ENCODE measurements around the gene PTPRN2. TPM values are rescaled to one million over a fixed set of nuclear protein-coding genes. Genes with fewer than 3 reads are reported as not detected.

PTPRN2 gene
- total RNA-seq, 1 experiment from 2014 or later, result 1.2 TPM

DNA sequence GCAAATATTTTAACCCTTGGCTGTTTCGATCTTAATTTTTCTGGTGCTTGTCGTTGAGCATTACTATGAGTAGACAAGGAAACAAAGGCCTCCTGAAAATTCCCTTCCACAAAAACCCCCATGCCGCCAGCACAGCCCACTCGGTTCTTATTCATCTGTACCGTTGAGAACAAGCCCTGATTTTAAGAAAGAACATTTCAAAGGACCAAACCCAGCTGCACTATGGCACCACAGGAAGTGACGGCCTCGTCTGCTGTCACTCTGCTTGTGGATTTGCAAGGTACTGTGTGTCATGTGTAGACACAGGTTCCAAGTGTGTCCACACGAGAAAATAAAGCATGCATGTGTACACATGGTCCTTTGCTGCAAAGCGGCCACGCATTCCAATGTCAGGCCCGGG is 965.6 kb downstream of the PTPRN2 start:
- no peak overlapping the region for H3K4me3 ChIP-seq
- H3K27me3 ChIP-seq (replicated peaks), result no peaks in the 10 kb centered on the region
- no peak for DNase-seq (ENCODE audit: low read depth in 1 of 2, low spot score in 2 of 2)
- 0 out of 2 replicates have a peak, but pooled peaks cover 2% of the 10 kb centered on the region for H3K9me3 ChIP-seq (replicated peaks)
- H3K4me1 ChIP-seq (replicated peaks), result no peaks in the 10 kb centered on the region
- no peak overlapping the region for H3K27ac ChIP-seq
- no peaks in the 10 kb centered on the region for H3K36me3 ChIP-seq

DNA sequence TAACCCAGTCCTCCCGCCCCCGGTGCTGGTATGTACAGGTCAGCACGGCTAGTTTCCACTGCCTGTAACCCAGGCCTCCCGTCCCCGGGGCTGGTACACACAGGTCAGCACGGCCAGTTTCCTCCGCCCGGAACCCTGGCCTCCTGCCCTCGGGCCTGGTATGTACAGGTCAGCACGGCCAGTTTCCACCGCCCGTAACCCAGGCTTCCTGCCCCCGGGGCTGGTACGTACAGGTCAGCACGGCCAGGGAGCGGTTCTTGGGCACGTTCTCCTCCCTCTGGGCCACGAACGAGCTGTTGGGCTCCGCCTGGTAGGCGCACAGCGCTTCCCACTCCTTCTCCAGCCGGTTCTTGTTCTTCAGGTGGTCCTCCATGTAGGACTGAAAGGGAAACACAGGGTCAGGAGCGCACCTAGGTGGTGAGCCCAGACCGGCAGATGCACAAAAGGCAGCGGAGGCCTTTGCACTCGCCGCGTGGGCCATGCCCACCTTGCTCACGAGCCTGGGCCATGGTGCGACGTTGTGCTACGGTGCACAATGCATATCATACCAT is 966.4 kb downstream of the PTPRN2 start:
- Histone ChIP-seq H3K27ac (no peak overlapping the region), H3K4me1 (replicated peaks) (no peaks in the 10 kb centered on the region), H3K4me3 (no peak overlapping the region), H3K27me3 (replicated peaks) (no peaks in the 10 kb centered on the region), H3K36me3 (no peaks in the 10 kb centered on the region), H3K9me3 (replicated peaks) (0 out of 2 replicates have a peak, but pooled peaks cover 2% of the 10 kb centered on the region)
- no peak for DNase-seq (ENCODE audit: low read depth in 1 of 2, low spot score in 2 of 2)

DNA sequence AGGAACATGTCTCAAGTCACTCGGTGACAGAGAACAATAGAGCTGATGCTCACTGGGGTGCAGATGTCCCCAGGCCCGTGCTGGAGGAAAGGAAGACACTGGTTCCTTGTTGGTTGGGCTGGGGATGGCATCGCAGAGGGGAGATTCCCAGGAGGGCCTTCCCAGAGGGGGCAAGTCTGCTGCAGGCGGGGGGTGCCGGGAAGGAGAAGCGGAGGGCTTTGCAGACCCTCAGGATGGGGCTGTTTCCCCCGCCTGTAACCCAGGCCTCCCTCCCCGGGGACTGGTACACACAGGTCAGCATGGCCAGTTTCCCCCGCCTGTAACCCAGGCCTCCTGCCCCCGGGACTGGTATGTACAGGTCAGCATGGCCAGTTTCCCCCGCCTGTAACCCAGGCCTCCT is 967.0 kb downstream of the PTPRN2 start:
- H3K9me3 ChIP-seq (replicated peaks), result 0 out of 2 replicates have a peak, but pooled peaks cover 2% of the 10 kb centered on the region
- H3K27me3 ChIP-seq (replicated peaks), result no peaks in the 10 kb centered on the region
- no peak overlapping the region for H3K27ac ChIP-seq
- no peaks in the 10 kb centered on the region for H3K4me1 ChIP-seq (replicated peaks)
- H3K4me3 ChIP-seq, result no peak overlapping the region
- no peak for DNase-seq (ENCODE audit: low read depth in 1 of 2, low spot score in 2 of 2)
- no peaks in the 10 kb centered on the region for H3K36me3 ChIP-seq

DNA sequence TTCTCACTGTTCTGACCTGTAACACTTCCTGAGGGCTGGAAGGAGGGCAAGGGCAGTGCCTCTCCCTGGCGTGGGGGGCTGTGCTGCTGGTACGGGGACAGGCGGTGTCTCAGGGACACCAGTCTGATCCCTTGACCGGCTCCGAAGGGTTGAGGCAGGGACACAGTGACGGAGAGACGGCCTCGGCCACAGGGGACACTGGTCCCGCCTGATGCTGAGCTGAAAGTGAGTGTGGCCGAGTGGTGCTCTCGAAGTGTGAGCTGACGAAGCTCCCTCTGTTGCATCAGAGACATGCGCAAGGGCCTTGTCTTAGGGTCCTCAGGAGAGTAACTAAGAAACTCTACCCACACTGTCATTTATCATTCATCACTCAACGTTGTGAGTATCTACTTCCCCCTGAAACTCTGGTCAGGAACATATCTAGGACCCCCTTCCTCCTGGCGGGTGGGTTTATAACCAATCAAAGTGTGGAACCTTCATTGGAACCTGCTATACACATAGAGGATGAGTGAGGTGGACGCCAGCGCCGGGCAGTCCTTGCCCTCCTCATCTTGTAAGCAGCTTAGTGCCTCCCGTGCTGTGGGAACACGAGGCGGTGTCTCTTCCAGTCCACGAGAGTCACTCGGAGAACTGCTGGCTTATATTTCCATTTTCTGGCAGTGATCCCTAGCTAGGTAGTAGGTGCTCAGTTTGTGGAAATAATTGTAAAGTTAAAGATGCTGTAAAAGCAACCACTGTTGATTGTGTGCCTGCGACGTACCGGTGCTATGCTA is 967.7 kb downstream of the PTPRN2 start:
- Histone ChIP-seq H3K4me1 (replicated peaks) (no peaks in the 10 kb centered on the region), H3K4me3 (no peak overlapping the region), H3K27me3 (replicated peaks) (no peaks in the 10 kb centered on the region), H3K36me3 (no peaks in the 10 kb centered on the region), H3K9me3 (replicated peaks) (0 out of 2 replicates have a peak, but pooled peaks cover 2% of the 10 kb centered on the region), H3K27ac (no peak overlapping the region)
- DNase-seq (ENCODE audit: low read depth in 1 of 2, low spot score in 2 of 2), result no peak

DNA sequence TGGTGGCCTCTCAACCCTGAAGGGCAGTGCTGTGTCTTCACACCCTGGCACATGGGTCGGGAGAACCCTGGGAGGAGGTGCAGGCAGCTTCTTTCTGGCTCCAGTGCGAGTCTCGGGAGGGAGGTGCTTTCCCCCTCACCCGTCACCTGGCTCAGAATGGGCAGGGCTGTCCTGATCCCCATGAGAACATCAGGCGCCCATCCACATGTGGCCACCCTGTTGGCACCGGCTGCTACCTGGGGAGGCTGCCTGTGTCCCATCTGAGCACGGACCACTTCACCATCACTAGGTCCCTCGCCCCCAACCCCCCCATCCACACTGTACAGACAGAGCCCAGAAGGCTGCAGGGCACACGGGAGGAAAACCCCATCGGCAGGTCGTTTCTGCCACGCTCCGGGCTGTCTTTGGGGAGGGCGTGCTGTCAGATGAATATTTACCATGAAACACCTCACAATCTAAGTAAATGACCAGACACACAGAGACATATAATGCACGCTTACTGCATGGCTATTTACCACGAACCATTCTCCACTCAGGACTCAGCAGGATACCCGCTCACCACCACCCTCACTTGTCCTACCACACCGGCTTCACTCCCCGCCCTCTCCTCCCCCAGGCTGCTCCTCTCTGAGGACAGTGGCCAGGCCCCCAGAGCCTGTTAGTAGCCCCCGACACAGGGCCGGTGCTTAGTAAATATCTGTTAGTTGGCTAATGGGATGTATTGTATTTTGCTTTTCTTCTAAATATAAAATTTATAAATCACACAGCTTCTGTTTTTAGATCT is 968.6 kb downstream of the PTPRN2 start:
- Histone ChIP-seq H3K36me3 (no peaks in the 10 kb centered on the region), H3K4me3 (no peak overlapping the region), H3K27ac (no peak overlapping the region), H3K27me3 (replicated peaks) (no peaks in the 10 kb centered on the region), H3K9me3 (replicated peaks) (0 out of 2 replicates have a peak, but pooled peaks cover 2% of the 10 kb centered on the region), H3K4me1 (replicated peaks) (no peaks in the 10 kb centered on the region)
- DNase-seq (ENCODE audit: low read depth in 1 of 2, low spot score in 2 of 2), result no peak

DNA sequence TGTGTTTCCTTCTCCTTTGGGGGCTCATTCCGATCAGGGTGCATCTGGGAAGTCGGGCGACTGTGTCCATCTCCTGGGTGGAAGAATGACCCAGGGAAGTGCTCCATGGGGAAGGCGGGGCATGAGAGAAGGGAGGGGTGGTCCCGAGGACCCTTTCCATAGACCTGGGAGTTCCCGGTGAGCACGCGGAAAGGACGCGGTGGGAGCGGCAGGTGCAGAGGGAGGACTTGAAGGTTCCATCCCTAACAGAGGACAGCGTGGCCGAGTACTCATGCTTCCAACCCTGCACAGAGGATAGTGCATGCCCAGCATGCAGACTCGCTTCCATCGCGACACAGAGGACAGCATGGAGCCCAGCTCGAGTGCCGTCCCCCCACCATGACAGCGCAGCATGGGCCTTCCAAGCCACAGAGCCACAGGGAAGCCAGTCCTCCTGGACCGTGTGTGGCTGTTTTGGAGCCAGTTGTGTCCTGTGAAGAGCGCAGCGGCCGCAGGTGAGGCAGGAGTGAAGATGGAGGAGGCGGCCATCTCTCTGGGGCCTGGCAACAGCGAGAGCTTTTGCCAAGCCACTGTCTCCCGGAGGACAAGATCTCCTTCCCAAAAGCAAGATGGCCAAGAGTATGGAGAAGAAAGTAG is 969.4 kb downstream of the PTPRN2 start:
- H3K27ac ChIP-seq, result no peak overlapping the region
- no peaks in the 10 kb centered on the region for H3K4me1 ChIP-seq (replicated peaks)
- H3K27me3 ChIP-seq (replicated peaks), result no peaks in the 10 kb centered on the region
- H3K36me3 ChIP-seq, result no peaks in the 10 kb centered on the region
- no peak overlapping the region for H3K4me3 ChIP-seq
- DNase-seq (ENCODE audit: low read depth in 1 of 2, low spot score in 2 of 2), result no peak
- H3K9me3 ChIP-seq (replicated peaks), result 0 out of 2 replicates have a peak, but pooled peaks cover 2% of the 10 kb centered on the region

DNA sequence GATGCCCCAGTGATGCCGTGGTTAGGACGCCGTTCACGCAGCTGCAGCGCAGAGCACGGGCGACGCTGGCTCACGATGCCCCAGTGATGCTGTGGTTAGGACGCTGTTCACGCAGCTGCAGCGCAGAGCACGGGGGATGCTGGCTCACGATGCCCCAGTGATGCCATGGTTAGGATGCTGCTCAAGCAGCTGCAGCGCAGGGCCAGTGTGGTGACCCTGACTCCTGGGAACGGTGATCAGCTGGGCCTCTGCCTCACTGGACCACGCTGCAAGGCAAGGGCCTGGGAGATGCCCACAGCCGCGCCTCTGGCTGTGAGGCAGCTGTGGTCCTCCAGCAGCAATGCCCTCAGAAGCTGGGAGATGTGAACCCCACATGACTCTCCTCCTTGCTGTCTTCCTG is 970.2 kb downstream of the PTPRN2 start:
- no peak for DNase-seq (ENCODE audit: low read depth in 1 of 2, low spot score in 2 of 2)
- Histone ChIP-seq H3K27ac (no peak overlapping the region), H3K9me3 (replicated peaks) (no peaks in the 10 kb centered on the region), H3K36me3 (no peaks in the 10 kb centered on the region), H3K4me3 (no peak overlapping the region), H3K4me1 (replicated peaks) (no peaks in the 10 kb centered on the region), H3K27me3 (replicated peaks) (no peaks in the 10 kb centered on the region)

DNA sequence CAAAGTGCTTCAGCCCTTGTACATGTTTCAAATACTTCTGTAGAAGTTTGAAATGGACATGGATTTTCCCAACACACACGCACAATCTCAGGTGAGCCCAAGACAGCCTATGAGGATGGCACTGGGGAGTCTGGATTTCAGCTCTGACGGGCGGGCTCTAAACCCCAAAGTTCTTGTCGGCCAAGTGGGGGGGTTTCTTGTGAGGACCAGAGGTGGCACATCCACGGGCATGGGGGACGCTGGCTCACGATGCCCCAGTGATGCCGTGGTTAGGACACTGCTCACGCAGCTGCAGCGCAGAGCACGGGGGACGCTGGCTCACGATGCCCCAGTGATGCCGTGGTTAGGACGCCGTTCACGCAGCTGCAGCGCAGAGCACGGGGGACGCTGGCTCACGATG is 970.7 kb downstream of the PTPRN2 start:
- no peaks in the 10 kb centered on the region for H3K27me3 ChIP-seq (replicated peaks)
- no peaks in the 10 kb centered on the region for H3K9me3 ChIP-seq (replicated peaks)
- H3K27ac ChIP-seq, result no peak overlapping the region
- H3K36me3 ChIP-seq, result no peaks in the 10 kb centered on the region
- H3K4me1 ChIP-seq (replicated peaks), result no peaks in the 10 kb centered on the region
- DNase-seq (ENCODE audit: low read depth in 1 of 2, low spot score in 2 of 2), result no peak
- H3K4me3 ChIP-seq, result no peak overlapping the region

DNA sequence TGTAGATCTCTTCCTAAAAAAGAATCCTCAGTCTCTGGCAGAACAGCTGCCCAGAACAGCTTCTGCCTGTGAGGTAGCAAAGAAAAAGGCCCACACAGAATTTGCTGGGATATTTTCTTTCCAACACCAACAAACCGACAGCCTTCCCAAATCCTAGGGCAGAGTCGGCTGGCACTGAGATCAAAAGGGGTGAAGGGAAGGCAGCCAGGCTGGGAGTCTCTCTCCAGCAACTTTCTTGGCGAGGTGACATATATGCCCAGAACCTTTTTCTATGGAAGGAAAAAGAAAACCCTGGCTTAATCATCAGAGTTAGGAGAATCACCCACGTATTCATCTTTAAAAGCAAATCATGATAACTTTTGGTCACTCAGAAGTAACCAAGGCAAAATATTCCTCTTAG is 971.2 kb downstream of the PTPRN2 start:
- DNase-seq (ENCODE audit: low read depth in 1 of 2, low spot score in 2 of 2), result no peak
- Histone ChIP-seq H3K27ac (no peak overlapping the region), H3K9me3 (replicated peaks) (no peaks in the 10 kb centered on the region), H3K27me3 (replicated peaks) (no peaks in the 10 kb centered on the region), H3K36me3 (no peaks in the 10 kb centered on the region), H3K4me1 (replicated peaks) (no peaks in the 10 kb centered on the region), H3K4me3 (no peak overlapping the region)

DNA sequence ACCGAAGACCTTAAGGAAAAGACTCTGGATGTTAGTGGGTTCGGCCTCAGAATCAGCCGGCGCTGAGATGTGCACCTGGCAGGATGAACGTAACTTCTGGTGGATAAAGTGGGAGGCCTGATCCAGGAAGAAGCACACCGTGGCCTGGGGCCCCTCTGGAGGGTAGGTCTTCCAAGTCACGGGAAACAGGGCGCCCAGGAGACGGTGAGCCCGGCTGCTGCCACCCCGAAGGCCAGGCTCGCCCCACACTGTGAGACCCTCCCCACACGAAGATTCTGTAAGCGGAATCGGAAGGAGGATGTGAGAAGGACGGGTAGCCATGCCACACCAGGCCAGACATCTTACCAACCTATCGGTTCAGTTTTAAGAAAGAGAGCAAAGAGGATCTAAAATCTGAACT is 971.8 kb downstream of the PTPRN2 start:
- H3K4me3 ChIP-seq, result no peak overlapping the region
- H3K9me3 ChIP-seq (replicated peaks), result no peaks in the 10 kb centered on the region
- no peak overlapping the region for H3K27ac ChIP-seq
- H3K4me1 ChIP-seq (replicated peaks), result no peaks in the 10 kb centered on the region
- no peaks in the 10 kb centered on the region for H3K27me3 ChIP-seq (replicated peaks)
- no peak for DNase-seq (ENCODE audit: low read depth in 1 of 2, low spot score in 2 of 2)
- no peaks in the 10 kb centered on the region for H3K36me3 ChIP-seq

DNA sequence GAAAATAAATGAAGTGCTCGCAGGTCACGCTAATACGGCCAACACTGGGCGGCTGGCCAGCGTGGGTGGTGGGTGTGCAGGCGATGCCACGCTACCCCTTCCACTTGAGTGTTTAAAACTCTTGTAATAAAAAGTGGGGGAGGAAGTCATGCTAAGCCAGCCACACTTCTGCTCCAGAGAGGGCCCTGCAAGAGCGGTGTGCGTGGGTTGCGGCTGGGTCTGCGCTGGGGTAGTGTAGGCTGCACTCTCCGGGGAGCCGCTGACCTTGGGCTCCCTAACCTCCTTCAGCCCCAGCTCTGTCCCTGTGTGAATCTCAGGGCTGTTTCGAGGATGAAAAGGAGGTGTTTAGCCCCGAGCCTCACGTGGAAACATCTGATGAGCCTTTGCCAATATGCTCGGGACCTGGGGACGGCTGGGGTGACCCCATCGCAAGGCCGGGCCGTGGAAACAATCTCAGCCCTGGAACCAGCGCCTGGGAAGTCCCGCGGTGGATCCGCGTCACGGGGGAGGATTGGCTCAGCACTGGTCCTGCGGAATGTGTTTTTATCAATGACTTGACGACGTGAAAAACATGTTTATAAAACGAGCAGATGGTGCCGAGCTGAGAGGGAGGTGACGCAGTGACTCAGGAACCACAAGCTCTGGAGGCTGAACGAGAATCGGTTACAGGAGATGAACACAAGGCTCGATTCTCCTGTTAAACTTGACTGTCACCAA is 972.4 kb downstream of the PTPRN2 start:
- no peaks in the 10 kb centered on the region for H3K9me3 ChIP-seq (replicated peaks)
- no peak for DNase-seq (ENCODE audit: low read depth in 1 of 2, low spot score in 2 of 2)
- no peaks in the 10 kb centered on the region for H3K36me3 ChIP-seq
- no peak overlapping the region for H3K27ac ChIP-seq
- H3K27me3 ChIP-seq (replicated peaks), result no peaks in the 10 kb centered on the region
- no peak overlapping the region for H3K4me3 ChIP-seq
- no peaks in the 10 kb centered on the region for H3K4me1 ChIP-seq (replicated peaks)

DNA sequence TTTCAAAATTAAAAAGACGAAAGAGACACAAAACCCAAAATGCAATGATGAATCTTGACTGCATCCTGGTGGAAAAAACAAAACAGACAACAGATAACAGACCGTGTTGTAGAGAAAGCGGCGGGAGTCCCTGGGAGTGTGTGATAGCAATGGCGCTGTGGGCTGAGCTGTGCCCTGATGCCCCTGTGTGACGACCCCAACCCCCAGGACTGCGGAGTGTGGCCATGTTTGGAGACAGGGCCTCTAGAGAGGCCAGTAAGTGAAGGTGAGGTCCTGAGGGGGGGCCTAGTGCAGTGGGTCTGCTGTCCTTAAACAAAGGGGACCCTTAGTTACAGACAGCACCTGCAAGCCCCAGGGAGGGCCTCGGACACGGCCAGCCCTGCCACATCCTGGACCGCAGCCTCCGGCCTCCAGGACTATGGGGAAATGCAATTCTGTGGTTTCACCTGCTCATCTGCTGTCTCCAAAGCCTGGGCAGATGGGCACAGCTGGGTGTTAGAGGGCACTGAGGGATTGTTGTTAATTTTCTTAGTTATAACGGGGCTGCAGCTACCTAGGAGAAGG is 973.1 kb downstream of the PTPRN2 start:
- H3K4me1 ChIP-seq (replicated peaks), result no peaks in the 10 kb centered on the region
- H3K9me3 ChIP-seq (replicated peaks), result no peaks in the 10 kb centered on the region
- DNase-seq (ENCODE audit: low read depth in 1 of 2, low spot score in 2 of 2), result no peak
- no peaks in the 10 kb centered on the region for H3K36me3 ChIP-seq
- no peak overlapping the region for H3K27ac ChIP-seq
- H3K4me3 ChIP-seq, result no peak overlapping the region
- H3K27me3 ChIP-seq (replicated peaks), result no peaks in the 10 kb centered on the region
